Activated naive CD4-positive, alpha-beta T cell treated with anti-CD3 and anti-CD28 coated beads for 36 hours (primary cell): ENCODE results near the gene BTC. TPM values are rescaled to one million over a fixed set of nuclear protein-coding genes. Genes with fewer than 3 reads are reported as not detected.
"Not testable (repeated sequence)": the region's sequence is repeated elsewhere in the genome, so short reads cannot be mapped to it uniquely, and the experiment has no call there.

ENCODE experiments used
- CTCF ChIA-PET: fragments of 350-600 bp; sonication (Branson Sonifier 250); formaldehyde crosslinking; loops from one replicate; lab custom pipeline; 2021; ENCODE audit warnings: antibody characterized with exemption; lab: Charles Lee
- DNase-seq: peaks from one replicate; pipeline ENCODE4 v3.0.0-alpha.2; 2020
- H3K27ac Mint-ChIP-seq: one replicate; pipeline ENCODE4 v1.8.0; 2021; ENCODE audit warnings: mild to moderate bottlenecking, mixed read lengths
- H3K27me3 Mint-ChIP-seq: one replicate; pipeline ENCODE4 v1.8.0; 2021; ENCODE audit warnings: low read depth, mixed read lengths
- H3K36me3 Mint-ChIP-seq: one replicate; pipeline ENCODE4 v1.8.0; 2021; ENCODE audit warnings: low read depth, mixed read lengths
- H3K4me1 Mint-ChIP-seq: one replicate; pipeline ENCODE4 v1.8.0; 2021; ENCODE audit warnings: low read depth, mixed read lengths
- H3K4me3 Mint-ChIP-seq: one replicate; pipeline ENCODE4 v1.8.0; 2021; ENCODE audit warnings: mild to moderate bottlenecking, moderate library complexity, mixed read lengths
- H3K9me3 Mint-ChIP-seq: one replicate; pipeline ENCODE4 v1.8.0; 2021; ENCODE audit warnings: mixed read lengths
- intact Hi-C: fragments of 100-400 bp; cut with micrococcal nuclease; formaldehyde crosslinking; loops from one replicate; pipeline ENCODE4 v1.15.1; 2023
- total RNA-seq, 2 experiments: library from RNA; stranded (reverse); gene quantifications; one replicate each; pipeline ENCODE4 v1.2.3, GENCODE V29; 2021

The BTC gene
- total RNA-seq, 2 experiments from 2014 or later, result not detected

DNA sequence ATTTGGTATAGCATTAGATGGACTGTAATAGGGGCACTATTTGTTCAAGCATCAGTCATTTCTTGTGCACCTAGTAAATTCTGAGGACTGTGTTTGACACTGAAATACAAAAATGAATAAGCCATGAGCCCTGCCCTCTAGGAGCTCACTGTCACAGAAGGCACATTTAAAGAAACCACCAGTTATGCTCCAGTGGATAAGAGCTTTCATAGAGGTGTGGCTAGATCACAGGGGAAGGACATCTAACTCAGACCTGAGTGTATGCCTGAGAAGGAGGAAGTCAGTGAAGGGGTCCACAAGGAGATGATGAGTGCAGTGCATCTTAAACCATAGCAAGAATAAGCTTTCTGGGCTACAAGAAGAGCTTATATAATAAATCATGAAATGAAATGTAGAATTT is 40.1 kb downstream of the BTC start:
- H3K27me3 Mint-ChIP-seq, result peaks cover 4% of the 10 kb centered on the region
- H3K27ac Mint-ChIP-seq, result no peak overlapping the region
- H3K36me3 Mint-ChIP-seq, result no peaks in the 10 kb centered on the region
- DNase-seq, result no peak
- intact Hi-C loops, result no loop called here
- H3K9me3 Mint-ChIP-seq, result no peaks in the 10 kb centered on the region
- H3K4me3 Mint-ChIP-seq, result no peak overlapping the region
- CTCF ChIA-PET, result no interaction called here
- no peaks in the 10 kb centered on the region for H3K4me1 Mint-ChIP-seq

DNA sequence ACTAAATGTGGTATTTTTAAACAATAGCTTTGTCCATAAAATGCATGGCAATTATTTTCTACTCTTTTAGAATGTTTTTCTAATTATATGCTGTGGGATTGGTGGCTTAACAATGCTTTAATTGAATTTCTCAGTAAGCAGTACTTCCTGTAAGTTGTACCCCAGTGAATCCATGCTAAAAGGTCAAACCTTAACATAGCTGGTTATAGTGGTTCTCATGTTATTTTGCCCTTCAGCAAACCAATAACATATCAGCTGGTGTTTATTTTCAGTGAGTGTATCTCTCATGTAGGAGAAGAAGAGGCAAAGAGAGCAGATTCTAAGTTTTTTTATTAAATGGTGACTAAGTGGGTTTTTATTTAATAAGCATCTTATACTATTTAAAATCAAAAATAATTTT is 41.5 kb downstream of the BTC start:
- H3K27ac Mint-ChIP-seq, result no peak overlapping the region
- no peaks in the 10 kb centered on the region for H3K9me3 Mint-ChIP-seq
- H3K4me1 Mint-ChIP-seq, result no peaks in the 10 kb centered on the region
- peaks cover 3% of the 10 kb centered on the region for H3K27me3 Mint-ChIP-seq
- CTCF ChIA-PET, result no interaction called here
- DNase-seq, result no peak
- no peaks in the 10 kb centered on the region for H3K36me3 Mint-ChIP-seq
- no peak overlapping the region for H3K4me3 Mint-ChIP-seq
- intact Hi-C loops, result no loop called here

DNA sequence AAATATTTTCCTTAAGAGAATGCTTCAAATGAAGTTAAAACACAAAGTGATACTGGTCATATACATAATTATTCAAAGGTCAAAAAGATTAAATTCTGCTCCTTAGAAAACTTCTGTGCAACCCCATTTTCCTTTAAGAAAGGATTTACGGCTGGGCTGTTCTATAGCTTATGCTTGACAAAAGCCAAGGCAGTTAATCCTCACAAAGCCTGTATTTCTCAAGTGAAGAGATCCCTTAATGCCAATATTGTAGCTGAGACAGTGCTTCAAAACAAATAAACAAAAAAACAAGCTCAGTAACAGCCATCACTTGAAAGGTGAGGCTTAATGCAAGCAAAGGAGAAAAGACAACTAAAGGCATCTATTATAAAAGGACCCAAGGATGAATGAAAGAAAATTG is 42.5 kb downstream of the BTC start:
- CTCF ChIA-PET, result no interaction called here
- no peak for DNase-seq
- no peaks in the 10 kb centered on the region for H3K36me3 Mint-ChIP-seq
- peaks cover 8% of the 10 kb centered on the region for H3K27me3 Mint-ChIP-seq
- H3K4me1 Mint-ChIP-seq, result no peaks in the 10 kb centered on the region
- H3K27ac Mint-ChIP-seq, result no peak overlapping the region
- H3K9me3 Mint-ChIP-seq, result no peaks in the 10 kb centered on the region
- no peak overlapping the region for H3K4me3 Mint-ChIP-seq
- intact Hi-C loops, result no loop called here

DNA sequence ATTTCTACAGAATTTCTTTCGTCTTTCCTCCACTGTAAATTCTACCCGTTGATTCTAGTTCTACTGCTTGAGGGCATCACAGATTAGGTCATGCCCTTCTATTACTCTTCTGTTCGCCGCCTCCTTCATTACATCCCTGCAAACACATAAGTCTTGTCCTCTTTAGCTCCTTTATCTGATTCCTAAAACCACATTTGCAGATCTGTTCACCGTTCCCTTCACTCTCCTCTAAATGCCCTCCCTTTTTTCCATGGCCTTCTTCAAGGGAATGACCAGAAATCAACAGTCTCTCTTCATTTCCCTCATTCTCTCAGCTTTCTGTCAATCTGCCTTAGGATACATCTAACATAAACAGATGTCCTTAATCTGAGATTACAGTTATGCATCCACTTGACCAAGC is 43.1 kb downstream of the BTC start:
- peaks cover 8% of the 10 kb centered on the region for H3K27me3 Mint-ChIP-seq
- no peak for DNase-seq
- no peak overlapping the region for H3K27ac Mint-ChIP-seq
- H3K9me3 Mint-ChIP-seq, result no peaks in the 10 kb centered on the region
- H3K4me1 Mint-ChIP-seq, result no peaks in the 10 kb centered on the region
- intact Hi-C loops, result no loop called here
- no peaks in the 10 kb centered on the region for H3K36me3 Mint-ChIP-seq
- CTCF ChIA-PET, result no interaction called here
- no peak overlapping the region for H3K4me3 Mint-ChIP-seq

DNA sequence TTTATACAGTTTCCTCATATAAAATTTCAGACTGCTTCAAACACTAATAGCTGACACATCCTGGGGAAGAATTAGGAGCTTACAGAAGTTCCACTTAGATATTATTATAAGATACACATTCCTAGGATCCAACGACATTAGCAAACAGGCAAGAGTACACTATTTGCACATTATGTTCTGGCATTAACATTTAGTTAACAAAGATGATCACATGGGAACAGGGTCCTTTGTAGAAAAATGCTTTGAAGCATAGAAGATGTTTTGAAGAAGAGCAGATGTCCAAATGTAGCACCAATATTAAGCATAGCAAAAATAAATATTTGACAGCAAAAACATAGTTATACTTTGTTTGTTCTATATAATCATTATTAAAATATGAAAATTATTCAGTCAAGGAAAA is 52.1 kb downstream of the BTC start:
- no peaks in the 10 kb centered on the region for H3K36me3 Mint-ChIP-seq
- no peaks in the 10 kb centered on the region for H3K9me3 Mint-ChIP-seq
- no peak overlapping the region for H3K27ac Mint-ChIP-seq

DNA sequence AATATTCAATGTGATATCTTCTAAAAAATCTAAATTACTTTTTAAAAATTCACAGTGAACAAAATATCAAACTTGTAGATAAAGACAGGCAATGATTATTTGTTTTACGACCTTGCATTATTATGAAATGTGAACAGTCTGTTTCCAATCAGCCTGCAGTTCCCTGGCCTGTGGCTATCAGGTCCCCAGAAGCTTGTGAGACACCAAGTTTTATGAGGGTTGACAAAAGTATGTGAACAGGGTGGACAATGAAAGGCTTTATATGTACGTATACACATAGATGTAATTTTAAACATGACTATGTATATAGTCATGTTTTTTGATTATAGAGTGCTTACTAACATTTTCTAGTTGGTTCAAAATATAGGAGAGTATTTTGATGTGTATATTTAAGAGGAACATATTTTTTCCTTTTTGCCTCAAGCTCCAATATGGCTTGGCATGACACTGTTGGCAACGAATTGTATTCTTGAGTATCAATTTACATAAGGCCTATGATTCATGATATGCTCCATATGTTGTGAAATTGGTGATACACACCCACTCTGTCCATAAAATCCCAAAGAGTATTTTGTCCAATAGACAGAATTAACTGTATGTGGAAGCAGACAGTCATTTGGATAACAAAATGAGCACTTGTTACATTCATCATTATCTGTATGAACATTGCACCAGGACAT is 55.7 kb downstream of the BTC start:
- intact Hi-C loops, result no loop called here
- CTCF ChIA-PET, result no interaction called here
- Mint-ChIP-seq H3K27ac (no peak overlapping the region), H3K27me3 (no peaks in the 10 kb centered on the region), H3K9me3 (no peaks in the 10 kb centered on the region), H3K36me3 (no peaks in the 10 kb centered on the region), H3K4me1 (no peaks in the 10 kb centered on the region), H3K4me3 (no peak overlapping the region)
- no peak for DNase-seq

More for the DNA sequence above, 52.1 kb downstream of the BTC start:
- intact Hi-C loops, result no loop called here
- Mint-ChIP-seq H3K4me3 (no peak overlapping the region), H3K4me1 (no peaks in the 10 kb centered on the region), H3K27me3 (peaks cover 6% of the 10 kb centered on the region)
- DNase-seq, result no peak
- CTCF ChIA-PET, result interaction anchor here (0.6 kb wide), 1 partner anchor 365 kb away, joined by 5 read pairs; no protein-coding TSS in a partner anchor

DNA sequence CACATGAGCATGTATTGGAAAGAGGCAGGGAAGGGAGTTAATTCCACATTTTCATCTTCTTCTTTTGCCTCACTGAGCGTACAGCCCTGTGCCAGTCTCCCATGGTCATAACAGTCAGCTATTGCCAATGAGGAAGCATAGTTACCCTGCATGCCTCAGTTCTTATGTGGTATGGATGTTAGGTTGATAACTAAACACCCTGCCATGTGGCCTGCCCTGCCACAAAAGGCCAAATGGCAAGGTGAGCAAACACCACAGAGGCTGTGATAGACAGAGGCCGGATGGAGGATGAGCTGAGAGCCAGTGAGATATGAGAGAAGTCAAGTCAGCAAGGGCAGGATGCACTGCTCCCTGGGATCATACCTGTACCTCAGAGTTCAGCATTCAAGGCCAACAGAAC is 59.3 kb downstream of the BTC start:
- Mint-ChIP-seq H3K27me3 (no peaks in the 10 kb centered on the region), H3K4me1 (no peaks in the 10 kb centered on the region), H3K9me3 (no peaks in the 10 kb centered on the region), H3K4me3 (no peak overlapping the region), H3K27ac (no peak overlapping the region), H3K36me3 (no peaks in the 10 kb centered on the region)
- CTCF ChIA-PET, result no interaction called here
- DNase-seq, result no peak
- intact Hi-C loops, result no loop called here

DNA sequence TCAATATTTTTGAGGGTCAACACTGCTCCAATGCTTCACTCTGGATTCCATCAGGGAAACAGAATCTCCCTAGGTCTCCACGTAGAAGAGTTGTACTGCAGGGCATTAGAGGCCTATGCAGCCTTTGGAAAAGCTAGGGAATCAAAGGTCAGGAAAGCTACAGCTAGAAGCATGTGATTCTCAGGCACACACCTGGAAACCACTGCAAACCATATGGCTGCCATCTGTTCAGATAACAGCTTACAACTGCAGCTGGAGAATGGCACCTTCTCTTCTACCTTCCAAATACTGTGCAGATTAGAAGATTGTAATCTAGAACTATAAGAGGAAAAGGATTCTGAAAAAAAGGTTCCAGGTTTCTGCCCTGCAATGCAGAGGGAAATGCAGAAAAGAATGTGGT is 60.6 kb downstream of the BTC start:
- intact Hi-C loops, result no loop called here
- no peak overlapping the region for H3K27ac Mint-ChIP-seq
- H3K36me3 Mint-ChIP-seq, result no peaks in the 10 kb centered on the region
- DNase-seq, result no peak
- peaks cover 1% of the 10 kb centered on the region for H3K27me3 Mint-ChIP-seq
- H3K4me3 Mint-ChIP-seq, result no peak overlapping the region
- no peaks in the 10 kb centered on the region for H3K9me3 Mint-ChIP-seq
- CTCF ChIA-PET, result no interaction called here
- no peaks in the 10 kb centered on the region for H3K4me1 Mint-ChIP-seq

DNA sequence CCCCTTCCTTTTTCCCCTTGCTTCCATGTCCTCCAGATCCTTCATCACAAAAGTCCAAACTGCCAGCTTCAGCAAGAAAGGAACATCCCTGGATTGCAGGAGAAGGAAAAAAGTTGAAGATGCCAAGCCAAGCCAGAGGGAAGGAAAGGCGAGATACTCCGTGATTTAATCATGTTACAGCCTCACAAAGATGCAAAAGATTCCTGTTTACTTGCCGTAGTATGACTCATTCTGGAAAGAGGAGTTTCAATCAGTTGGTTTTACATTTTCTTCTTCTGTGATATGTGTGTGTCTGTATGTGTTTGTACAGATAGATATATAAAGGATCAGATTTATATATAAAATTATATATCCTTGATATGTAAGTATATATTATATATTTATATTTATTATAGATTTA is 69.3 kb downstream of the BTC start:
- Mint-ChIP-seq H3K27ac (no peak overlapping the region), H3K4me3 (no peak overlapping the region), H3K36me3 (no peaks in the 10 kb centered on the region), H3K27me3 (peaks cover 13% of the 10 kb centered on the region), H3K4me1 (no peaks in the 10 kb centered on the region), H3K9me3 (peaks cover 3% of the 10 kb centered on the region)
- CTCF ChIA-PET, result no interaction called here
- no peak for DNase-seq
- intact Hi-C loops, result no loop called here

DNA sequence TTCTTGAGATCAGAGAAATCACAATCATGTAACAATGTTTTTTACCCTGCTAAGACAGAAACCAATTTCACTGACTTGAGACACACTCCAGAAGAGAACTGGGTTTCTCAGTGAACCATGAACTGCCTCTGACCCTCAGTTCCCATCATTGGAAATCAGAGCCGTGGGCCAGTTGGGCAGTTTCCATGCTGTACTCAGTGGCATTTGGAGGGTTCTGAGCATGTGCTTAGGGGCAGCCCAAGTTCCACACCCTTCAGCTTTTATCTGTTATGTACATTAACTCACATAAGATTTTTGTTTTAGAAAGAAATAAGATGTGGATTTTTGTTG is 77.9 kb downstream of the BTC start:
- intact Hi-C loops, result no loop called here
- no peaks in the 10 kb centered on the region for H3K36me3 Mint-ChIP-seq
- DNase-seq, result no peak

DNA sequence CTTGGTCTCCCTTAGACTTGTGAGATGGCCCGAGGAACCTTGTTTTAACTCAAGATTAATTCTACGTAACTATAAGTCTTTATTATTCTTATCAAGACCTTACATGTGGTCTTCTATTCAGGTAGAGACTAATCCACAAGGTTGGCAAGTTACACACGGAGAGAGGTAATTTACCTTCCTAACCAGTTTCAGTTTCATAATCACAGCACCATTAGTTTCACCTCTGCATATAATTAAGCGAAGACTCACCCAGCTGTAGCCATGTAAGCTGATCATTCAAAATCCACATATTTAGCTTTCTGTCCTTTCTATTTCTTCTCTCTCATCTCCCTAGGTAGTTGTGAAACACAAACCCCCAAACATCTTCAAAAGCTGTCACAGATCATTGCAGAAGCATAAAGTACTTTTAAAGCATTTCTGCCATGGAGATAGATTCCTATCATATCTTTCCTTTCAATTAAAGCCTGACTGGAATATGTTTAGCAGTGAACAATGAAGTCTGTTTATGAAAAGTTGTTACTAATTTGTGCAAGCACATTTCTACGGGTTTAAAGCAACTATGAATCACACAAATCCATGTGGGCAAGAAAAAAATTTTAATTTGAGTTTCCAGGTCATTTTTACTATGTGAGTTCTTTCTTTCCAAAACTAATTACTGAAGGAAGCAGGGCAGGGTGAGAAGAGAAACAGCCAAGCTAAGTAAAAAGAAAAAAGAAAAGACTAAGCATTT is 78.5 kb downstream of the BTC start:
- intact Hi-C loops, result no loop called here
- Mint-ChIP-seq H3K4me3 (no peak overlapping the region), H3K36me3 (no peaks in the 10 kb centered on the region), H3K27ac (no peak overlapping the region), H3K4me1 (no peaks in the 10 kb centered on the region), H3K9me3 (peaks cover 8% of the 10 kb centered on the region), H3K27me3 (peaks cover 9% of the 10 kb centered on the region)
- no peak for DNase-seq
- CTCF ChIA-PET, result no interaction called here

More for the DNA sequence above, 77.9 kb downstream of the BTC start:
- Mint-ChIP-seq H3K4me1 (no peaks in the 10 kb centered on the region), H3K9me3 (peaks cover 8% of the 10 kb centered on the region), H3K27ac (no peak overlapping the region), H3K4me3 (no peak overlapping the region), H3K27me3 (peaks cover 9% of the 10 kb centered on the region)
- CTCF ChIA-PET, result no interaction called here

DNA sequence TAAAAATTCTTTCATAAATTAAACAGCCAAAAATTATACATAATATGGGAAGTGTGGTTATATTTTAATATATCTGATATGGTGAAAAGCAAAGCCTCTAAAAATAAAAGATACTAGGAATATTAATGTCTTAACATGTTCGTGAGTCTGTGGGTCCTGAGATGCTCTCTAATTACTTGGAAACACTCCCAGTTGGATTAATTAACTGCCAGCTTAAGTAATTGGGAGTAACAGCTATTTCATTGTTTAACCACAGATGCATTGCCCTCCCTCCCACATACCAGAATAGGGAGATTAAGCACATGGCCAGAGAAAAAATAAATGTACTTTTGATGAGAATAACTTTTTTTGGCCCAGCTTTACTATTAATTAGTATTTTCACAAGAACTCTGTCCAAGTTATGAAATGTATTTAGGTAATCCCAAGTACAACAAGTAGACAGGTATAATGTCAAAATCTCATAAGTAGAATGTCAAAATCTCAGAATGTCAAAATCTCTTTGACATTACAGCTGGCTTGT is 79.7 kb downstream of the BTC start:
- no peaks in the 10 kb centered on the region for H3K4me1 Mint-ChIP-seq
- DNase-seq, result no peak
- CTCF ChIA-PET, result no interaction called here
- peaks cover 9% of the 10 kb centered on the region for H3K27me3 Mint-ChIP-seq
- H3K9me3 Mint-ChIP-seq, result peaks cover 8% of the 10 kb centered on the region
- no peak overlapping the region for H3K4me3 Mint-ChIP-seq
- no peaks in the 10 kb centered on the region for H3K36me3 Mint-ChIP-seq
- intact Hi-C loops, result no loop called here
- no peak overlapping the region for H3K27ac Mint-ChIP-seq

DNA sequence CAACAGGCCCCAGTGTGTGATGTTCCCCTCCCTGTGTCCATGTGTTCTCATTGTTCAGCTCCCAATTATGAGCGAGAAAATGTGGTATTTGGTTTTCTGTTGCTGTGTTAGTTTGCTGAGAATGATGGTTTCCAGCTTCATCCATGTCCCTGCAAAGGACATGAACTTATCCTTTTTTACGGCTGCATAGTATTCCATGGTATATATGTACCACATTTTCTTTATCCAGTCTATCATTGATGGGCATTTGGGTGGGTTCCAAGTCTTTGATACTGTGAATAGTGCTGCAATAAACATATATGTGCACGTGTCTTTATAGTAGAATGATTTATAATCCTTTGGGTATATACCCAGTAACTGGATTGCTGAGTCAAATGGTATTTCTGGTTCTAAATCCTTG is 86.2 kb downstream of the BTC start:
- H3K36me3 Mint-ChIP-seq, CTCF ChIA-PET, H3K4me1 Mint-ChIP-seq, H3K9me3 Mint-ChIP-seq, H3K27ac Mint-ChIP-seq, H3K27me3 Mint-ChIP-seq, DNase-seq, H3K4me3 Mint-ChIP-seq, intact Hi-C loops: not testable (repeated sequence)
